ENCODE measurements around the gene PLEKHG2.
A peak's percentile ranks its signal among the peaks of the same experiment; 100 is the strongest.

Gene PLEKHG2

GRCh38 chr19:39388657-39389056, 23.8 kb upstream of the PLEKHG2 start:
- peaks cover 45 to 64% of the 10 kb centered on the region in 2 donors for H3K36me3 ChIP-seq (ENCODE audit: control insufficient read depth in 1 of 2, insufficient read depth in 2 of 2, low read length in 2 of 2)

GRCh38 chr19:39389631-39390414, 22.6 kb upstream of the PLEKHG2 start:
- no peaks in the 10 kb centered on the region for H3K9me3 ChIP-seq (ENCODE audit: control insufficient read depth in 1 of 2, low read length in 2 of 2)
- H3K4me1 ChIP-seq (ENCODE audit: control insufficient read depth in 1 of 2, insufficient read depth in 2 of 2, low read length in 2 of 2), result peaks cover 15 to 24% of the 10 kb centered on the region in 2 donors
- H3K27me3 ChIP-seq (ENCODE audit: low read depth, low read length), result no peaks in the 10 kb centered on the region
- peak overlapping the region; percentile 92 for H3K27ac ChIP-seq (ENCODE audit: low read length)
- H3K36me3 ChIP-seq (ENCODE audit: control insufficient read depth in 1 of 2, insufficient read depth in 2 of 2, low read length in 2 of 2), result peaks cover 41 to 59% of the 10 kb centered on the region in 2 donors
- H3K4me3 ChIP-seq (ENCODE audit: low read depth in 1 of 2, low read length in 2 of 2), result peak overlapping the region; percentile 94 to 97

More at GRCh38 chr19:39388657-39389056, 23.8 kb upstream of the PLEKHG2 start:
- Histone ChIP-seq H3K27ac (ENCODE audit: low read length) (no peak overlapping the region), H3K4me1 (ENCODE audit: control insufficient read depth in 1 of 2, insufficient read depth in 2 of 2, low read length in 2 of 2) (peaks cover 15 to 24% of the 10 kb centered on the region in 2 donors), H3K9me3 (ENCODE audit: control insufficient read depth in 1 of 2, low read length in 2 of 2) (no peaks in the 10 kb centered on the region), H3K4me3 (ENCODE audit: low read depth in 1 of 2, low read length in 2 of 2) (no peak overlapping the region), H3K27me3 (ENCODE audit: low read depth, low read length) (no peaks in the 10 kb centered on the region)

- Histone ChIP-seq H3K27me3 (ENCODE audit: low read depth, low read length) (no peaks in the 10 kb centered on the region), H3K36me3 (ENCODE audit: control insufficient read depth in 1 of 2, insufficient read depth in 2 of 2, low read length in 2 of 2) (peaks cover 45 to 55% of the 10 kb centered on the region in 2 donors), H3K9me3 (ENCODE audit: control insufficient read depth in 1 of 2, low read length in 2 of 2) (no peaks in the 10 kb centered on the region), H3K27ac (ENCODE audit: low read length) (peak overlapping the region; percentile 92), H3K4me3 (ENCODE audit: low read depth in 1 of 2, low read length in 2 of 2) (peak overlapping the region; percentile 94 to 97), H3K4me1 (ENCODE audit: control insufficient read depth in 1 of 2, insufficient read depth in 2 of 2, low read length in 2 of 2) (peaks cover 15 to 24% of the 10 kb centered on the region in 2 donors)
Measured at GRCh38 chr19:39390451-39390750, 22.1 kb upstream of the PLEKHG2 start.

GRCh38 chr19:39390751-39391437, 21.6 kb upstream of the PLEKHG2 start, which contains the start of the genes MED29 and PAF1:
Gene MED29, plus strand, starts transcription at chr19:39391378. Its CDS starts 45 bp downstream, at chr19:39391423.
Gene PAF1, minus strand, starts transcription at chr19:39391106. Its CDS starts 242 bp downstream, at chr19:39390864.
- Histone ChIP-seq H3K9me3 (ENCODE audit: control insufficient read depth in 1 of 2, low read length in 2 of 2) (no peaks in the 10 kb centered on the region), H3K36me3 (ENCODE audit: control insufficient read depth in 1 of 2, insufficient read depth in 2 of 2, low read length in 2 of 2) (peaks cover 44 to 51% of the 10 kb centered on the region in 2 donors), H3K4me1 (ENCODE audit: control insufficient read depth in 1 of 2, insufficient read depth in 2 of 2, low read length in 2 of 2) (peaks cover 15 to 24% of the 10 kb centered on the region in 2 donors), H3K27ac (ENCODE audit: low read length) (peak within 1 kb of the TSS; percentile 93), H3K27me3 (ENCODE audit: low read depth, low read length) (no peaks in the 10 kb centered on the region), H3K4me3 (ENCODE audit: low read depth in 1 of 2, low read length in 2 of 2) (peak within 1 kb of the TSS; percentile 94 to 97)

GRCh38 chr19:39397360-39398296, 14.8 kb upstream of the PLEKHG2 start:
- Histone ChIP-seq H3K27me3 (ENCODE audit: low read depth, low read length) (no peaks in the 10 kb centered on the region), H3K9me3 (ENCODE audit: control insufficient read depth in 1 of 2, low read length in 2 of 2) (no peaks in the 10 kb centered on the region), H3K4me3 (ENCODE audit: low read depth in 1 of 2, low read length in 2 of 2) (peak overlapping the region; percentile 30 to 44), H3K27ac (ENCODE audit: low read length) (peak overlapping the region; percentile 95), H3K4me1 (ENCODE audit: control insufficient read depth in 1 of 2, insufficient read depth in 2 of 2, low read length in 2 of 2) (peaks cover 15 to 18% of the 10 kb centered on the region in 2 donors), H3K36me3 (ENCODE audit: control insufficient read depth in 1 of 2, insufficient read depth in 2 of 2, low read length in 2 of 2) (peaks cover 12 to 17% of the 10 kb centered on the region in 2 donors)

GRCh38 chr19:39398297-39398864, 14.1 kb upstream of the PLEKHG2 start:
- Histone ChIP-seq H3K9me3 (ENCODE audit: control insufficient read depth in 1 of 2, low read length in 2 of 2) (no peaks in the 10 kb centered on the region), H3K4me1 (ENCODE audit: control insufficient read depth in 1 of 2, insufficient read depth in 2 of 2, low read length in 2 of 2) (peaks cover 15% of the 10 kb centered on the region in 2 donors), H3K27me3 (ENCODE audit: low read depth, low read length) (no peaks in the 10 kb centered on the region), H3K36me3 (ENCODE audit: control insufficient read depth in 1 of 2, insufficient read depth in 2 of 2, low read length in 2 of 2) (peaks cover 12 to 22% of the 10 kb centered on the region in 2 donors), H3K4me3 (ENCODE audit: low read depth in 1 of 2, low read length in 2 of 2) (peak overlapping the region; percentile 30 to 44), H3K27ac (ENCODE audit: low read length) (peak overlapping the region; percentile 95)

- Histone ChIP-seq H3K4me1 (ENCODE audit: control insufficient read depth in 1 of 2, insufficient read depth in 2 of 2, low read length in 2 of 2) (peaks cover 15% of the 10 kb centered on the region in 2 donors), H3K27ac (ENCODE audit: low read length) (peak overlapping the region; percentile 49), H3K27me3 (ENCODE audit: low read depth, low read length) (no peaks in the 10 kb centered on the region), H3K9me3 (ENCODE audit: control insufficient read depth in 1 of 2, low read length in 2 of 2) (no peaks in the 10 kb centered on the region), H3K4me3 (ENCODE audit: low read depth in 1 of 2, low read length in 2 of 2) (no peak overlapping the region), H3K36me3 (ENCODE audit: control insufficient read depth in 1 of 2, insufficient read depth in 2 of 2, low read length in 2 of 2) (peaks cover 4 to 14% of the 10 kb centered on the region in 2 donors)
Measured at GRCh38 chr19:39399668-39400050, 12.8 kb upstream of the PLEKHG2 start.

GRCh38 chr19:39400061-39400460, 12.4 kb upstream of the PLEKHG2 start:
- H3K36me3 ChIP-seq (ENCODE audit: control insufficient read depth in 1 of 2, insufficient read depth in 2 of 2, low read length in 2 of 2), result peaks cover 3 to 14% of the 10 kb centered on the region in 2 donors
- H3K9me3 ChIP-seq (ENCODE audit: control insufficient read depth in 1 of 2, low read length in 2 of 2), result no peaks in the 10 kb centered on the region
- H3K4me3 ChIP-seq (ENCODE audit: low read depth in 1 of 2, low read length in 2 of 2), result no peak overlapping the region
- no peaks in the 10 kb centered on the region for H3K27me3 ChIP-seq (ENCODE audit: low read depth, low read length)
- H3K27ac ChIP-seq (ENCODE audit: low read length), result peak overlapping the region; percentile 49
- peaks cover 15 to 16% of the 10 kb centered on the region in 2 donors for H3K4me1 ChIP-seq (ENCODE audit: control insufficient read depth in 1 of 2, insufficient read depth in 2 of 2, low read length in 2 of 2)

GRCh38 chr19:39401070-39401548, 11.4 kb upstream of the PLEKHG2 start:
- H3K4me1 ChIP-seq (ENCODE audit: control insufficient read depth in 1 of 2, insufficient read depth in 2 of 2, low read length in 2 of 2), result peaks cover 15 to 22% of the 10 kb centered on the region in 2 donors
- no peaks in the 10 kb centered on the region for H3K9me3 ChIP-seq (ENCODE audit: control insufficient read depth in 1 of 2, low read length in 2 of 2)
- peak overlapping the region; percentile 98 for H3K27ac ChIP-seq (ENCODE audit: low read length)
- no peaks in the 10 kb centered on the region for H3K27me3 ChIP-seq (ENCODE audit: low read depth, low read length)
- H3K4me3 ChIP-seq (ENCODE audit: low read depth in 1 of 2, low read length in 2 of 2), result peak overlapping the region in 1 of 2 donors; percentile 54
- H3K36me3 ChIP-seq (ENCODE audit: control insufficient read depth in 1 of 2, insufficient read depth in 2 of 2, low read length in 2 of 2), result peaks cover 0 to 10% of the 10 kb centered on the region in 2 donors

GRCh38 chr19:39401549-39402345, 10.7 kb upstream of the PLEKHG2 start:
- no peaks in the 10 kb centered on the region for H3K27me3 ChIP-seq (ENCODE audit: low read depth, low read length)
- peaks cover 15 to 22% of the 10 kb centered on the region in 2 donors for H3K4me1 ChIP-seq (ENCODE audit: control insufficient read depth in 1 of 2, insufficient read depth in 2 of 2, low read length in 2 of 2)
- H3K4me3 ChIP-seq (ENCODE audit: low read depth in 1 of 2, low read length in 2 of 2), result peak overlapping the region; percentile 54 to 64
- peak overlapping the region; percentile 98 for H3K27ac ChIP-seq (ENCODE audit: low read length)
- no peaks in the 10 kb centered on the region for H3K9me3 ChIP-seq (ENCODE audit: control insufficient read depth in 1 of 2, low read length in 2 of 2)
- H3K36me3 ChIP-seq (ENCODE audit: control insufficient read depth in 1 of 2, insufficient read depth in 2 of 2, low read length in 2 of 2), result peaks cover 0 to 11% of the 10 kb centered on the region in 2 donors
